Right renal cortex interstitium (tissue), 3 donors: Measurements from ENCODE around the gene BGLAP. TPM values are rescaled to one million over a fixed set of nuclear protein-coding genes. Genes with fewer than 3 reads are reported as not detected.

ENCODE experiments used
- DNase-seq, 3 donors: peaks; one replicate each; pipeline ENCODE4 v3.0.0-alpha.2; 2013; ENCODE audit warnings: low read depth in 3 of 3, low spot score in 2 of 3
- polyA plus RNA-seq, 3 donors: library from polyadenylated mRNA; unstranded; fragments of 120-200 nt; gene quantifications; one replicate each; pipeline ENCODE4 v1.2.1, GENCODE V29; 2013; ENCODE audit not compliant: insufficient read length in 3 of 3

Gene BGLAP
- polyA plus RNA-seq, 3 donors: 1.1 to 1.5 (median 1.3) TPM

- DNase-seq: no peak
These were observed 9.5 kb downstream of the BGLAP start for GRCh38 chr1:156251527-156251926.

- DNase-seq: no peak
These were observed 11.7 kb downstream of the BGLAP start for GRCh38 chr1:156253634-156254033.

- DNase-seq: no peak
These were observed 15.7 kb downstream of the BGLAP start for GRCh38 chr1:156257711-156258110.

- DNase-seq: no peak
These were observed 16.9 kb downstream of the BGLAP start for GRCh38 chr1:156258859-156259258.

- DNase-seq: no peak
These were observed 17.8 kb downstream of the BGLAP start for GRCh38 chr1:156259805-156260204.

- DNase-seq: no peak
These were observed 18.9 kb downstream of the BGLAP start for GRCh38 chr1:156260896-156261295.

- DNase-seq: no peak
These were observed 20.7 kb downstream of the BGLAP start for GRCh38 chr1:156262461-156263287.

GRCh38 chr1:156263288-156263655 is 21.3 kb downstream of the BGLAP start:
- DNase-seq: no peak

- DNase-seq: no peak
These were observed 24.1 kb downstream of the BGLAP start for GRCh38 chr1:156266051-156266450.

- no peak for DNase-seq
These were observed 26.4 kb downstream of the BGLAP start for GRCh38 chr1:156268336-156268735.

- no peak for DNase-seq
These were observed 28.3 kb downstream of the BGLAP start for GRCh38 chr1:156270314-156270713.

GRCh38 chr1:156276532-156276931 is 34.5 kb downstream of the BGLAP start:
- DNase-seq: no peak

GRCh38 chr1:156276966-156277381 is 35.0 kb downstream of the BGLAP start:
- no peak for DNase-seq

- DNase-seq: no peak
These were observed 37.9 kb downstream of the BGLAP start for GRCh38 chr1:156279837-156280236.

- DNase-seq: no peak
These were observed 39.3 kb downstream of the BGLAP start for GRCh38 chr1:156281281-156281680.

GRCh38 chr1:156281693-156282478 is 39.9 kb downstream of the BGLAP start:
- no peak for DNase-seq

- peak; percentile 94 to 98 (median 98) for DNase-seq
These were observed 40.7 kb downstream of the BGLAP start, which contains the start of gene SMG5 for GRCh38 chr1:156282479-156283222. Gene SMG5 (minus strand): TSS chr1:156282825. CDS start chr1:156282680, 145 bp downstream.

GRCh38 chr1:156283521-156283920 is 41.5 kb downstream of the BGLAP start:
- DNase-seq: no peak

GRCh38 chr1:156284112-156284511 is 42.1 kb downstream of the BGLAP start, which contains the start of gene TMEM79:
Gene TMEM79 (plus strand): TSS chr1:156284325. CDS start chr1:156285227, 902 bp downstream.
- no peak for DNase-seq

- DNase-seq: no peak
These were observed 42.8 kb downstream of the BGLAP start for GRCh38 chr1:156284757-156285156.

- DNase-seq: no peak
These were observed 43.5 kb downstream of the BGLAP start for GRCh38 chr1:156285437-156285836.
